Measurements from ENCODE around the gene STMP1.

STMP1 gene

DNA sequence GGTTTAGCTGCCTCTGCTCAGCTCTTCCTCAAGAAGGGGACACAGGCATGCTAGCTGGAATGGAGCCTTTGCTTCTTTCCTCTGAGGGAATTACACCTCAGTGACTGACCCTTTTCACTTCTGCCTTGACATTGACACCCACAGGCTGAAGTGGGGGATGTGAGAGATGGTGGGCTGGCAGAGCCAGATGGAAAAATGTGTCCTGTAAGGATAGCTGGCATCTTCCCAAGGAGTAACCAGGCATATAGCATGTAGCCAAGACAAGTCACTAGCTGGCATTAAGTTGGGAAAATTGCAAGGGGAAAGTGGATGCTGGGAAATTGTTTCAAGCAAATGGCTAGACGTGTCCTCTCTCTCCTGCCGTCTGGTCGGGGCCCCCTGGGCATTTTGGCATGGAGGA lies 19.9 kb downstream of the STMP1 start:
- Histone ChIP-seq H2BK15ac (replicated peaks; ENCODE audit: low read depth) (no peak overlapping the region), H3K27me3 (ENCODE audit: insufficient read depth, low read length, poor library complexity) (no peaks in the 10 kb centered on the region), H3K18ac (ENCODE audit: low read length) (no peak overlapping the region), H3K4me1 (ENCODE audit: control insufficient read depth, low read depth, low read length) (peaks cover 14% of the 10 kb centered on the region), H3K4me2 (ENCODE audit: low read length) (no peak overlapping the region), H2BK5ac (ENCODE audit: low read length) (no peak overlapping the region), H3K79me2 (ENCODE audit: control insufficient read depth, insufficient read depth, low read length) (peaks cover 2% of the 10 kb centered on the region), H3K56ac (ENCODE audit: low read length) (no peak overlapping the region), H3K23ac (ENCODE audit: low read length) (peak overlapping the region; percentile 35), H3K4ac (ENCODE audit: low read depth, low read length) (no peak overlapping the region), H3K4me3 (ENCODE audit: low read length) (no peak overlapping the region), H2AK5ac (ENCODE audit: low read length) (no peak overlapping the region), H3K36me3 (ENCODE audit: control insufficient read depth, insufficient read depth, low read length) (no peaks in the 10 kb centered on the region), H3K79me1 (ENCODE audit: low read length) (peaks cover 8% of the 10 kb centered on the region), H3K27ac (ENCODE audit: low read depth, low read length) (no peak overlapping the region), H3K9ac (ENCODE audit: low read length) (no peak overlapping the region), H4K8ac (ENCODE audit: low read depth, low read length) (no peak overlapping the region), H4K5ac (ENCODE audit: low read length) (no peak overlapping the region), H2BK120ac (ENCODE audit: low read depth, low read length) (no peak overlapping the region)
- no peak for DNase-seq
- WGBS (ENCODE audit: extremely low coverage, insufficient coverage, low lambda C conversion rate) = no CpG with 5 or more reads among the region's 3 CpGs

DNA sequence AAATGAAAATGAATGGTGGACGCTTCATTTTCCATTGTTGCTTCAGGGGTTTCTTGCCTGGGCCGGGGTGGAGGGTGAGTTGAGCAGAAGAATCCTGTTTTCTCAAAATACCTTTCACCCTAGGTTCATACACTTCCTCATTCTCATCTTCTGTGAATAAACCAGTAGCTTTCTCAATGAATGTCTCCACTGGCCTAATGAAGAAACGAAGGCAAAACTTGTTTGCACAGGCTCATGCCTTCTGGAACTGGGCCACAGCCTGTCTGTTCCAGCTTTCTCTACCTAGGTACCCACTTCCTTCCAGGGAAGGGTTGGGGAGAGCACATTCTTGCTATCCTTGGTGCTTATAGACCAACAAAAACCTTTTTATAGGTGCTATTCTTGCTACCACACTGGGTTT lies 21.3 kb downstream of the STMP1 start:
- Histone ChIP-seq H2AK5ac (ENCODE audit: low read length) (no peak overlapping the region), H2BK15ac (replicated peaks; ENCODE audit: low read depth) (no peak overlapping the region), H3K4me1 (ENCODE audit: control insufficient read depth, low read depth, low read length) (peaks cover 14% of the 10 kb centered on the region), H4K8ac (ENCODE audit: low read depth, low read length) (no peak overlapping the region), H3K4me2 (ENCODE audit: low read length) (no peak overlapping the region), H3K4ac (ENCODE audit: low read depth, low read length) (no peak overlapping the region), H3K9ac (ENCODE audit: low read length) (no peak overlapping the region), H3K23ac (ENCODE audit: low read length) (no peak overlapping the region), H3K4me3 (ENCODE audit: low read length) (no peak overlapping the region), H2BK120ac (ENCODE audit: low read depth, low read length) (no peak overlapping the region), H3K27me3 (ENCODE audit: insufficient read depth, low read length, poor library complexity) (no peaks in the 10 kb centered on the region), H3K27ac (ENCODE audit: low read depth, low read length) (no peak overlapping the region), H3K56ac (ENCODE audit: low read length) (peak overlapping the region; percentile 39), H3K79me1 (ENCODE audit: low read length) (peaks cover 8% of the 10 kb centered on the region), H2BK5ac (ENCODE audit: low read length) (no peak overlapping the region), H3K79me2 (ENCODE audit: control insufficient read depth, insufficient read depth, low read length) (no peaks in the 10 kb centered on the region), H4K5ac (ENCODE audit: low read length) (no peak overlapping the region), H3K36me3 (ENCODE audit: control insufficient read depth, insufficient read depth, low read length) (no peaks in the 10 kb centered on the region), H3K18ac (ENCODE audit: low read length) (no peak overlapping the region)
- WGBS (ENCODE audit: extremely low coverage, insufficient coverage, low lambda C conversion rate) = no CpG with 5 or more reads among the region's 3 CpGs
- no peak for DNase-seq

DNA sequence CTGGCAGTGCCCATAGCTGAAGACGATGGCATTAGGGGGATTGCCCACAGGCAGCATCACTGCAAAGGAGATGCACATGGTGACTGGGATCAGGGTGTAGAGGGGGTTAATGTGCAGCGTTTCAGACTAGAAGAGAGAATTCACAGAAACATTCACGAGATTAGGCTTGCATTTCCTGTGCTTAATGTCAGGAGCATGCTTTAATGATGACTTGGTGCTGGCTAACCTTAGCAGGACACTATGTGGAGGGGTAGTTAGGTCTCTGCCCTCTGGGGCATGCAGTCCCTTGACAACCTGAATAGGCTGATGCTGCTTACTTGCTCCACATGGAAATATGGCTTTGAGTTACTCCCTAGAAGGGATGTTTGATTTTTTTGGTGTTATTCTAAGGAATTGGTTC lies 21.8 kb downstream of the STMP1 start:
- peaks cover 14% of the 10 kb centered on the region for H3K4me1 ChIP-seq (ENCODE audit: control insufficient read depth, low read depth, low read length)
- no peak overlapping the region for H2BK5ac ChIP-seq (ENCODE audit: low read length)
- H3K27ac ChIP-seq (ENCODE audit: low read depth, low read length) = no peak overlapping the region
- H3K27me3 ChIP-seq (ENCODE audit: insufficient read depth, low read length, poor library complexity) = no peaks in the 10 kb centered on the region
- no peak overlapping the region for H3K9ac ChIP-seq (ENCODE audit: low read length)
- DNase-seq = peak; percentile 89
- H2BK15ac ChIP-seq (replicated peaks; ENCODE audit: low read depth) = no peak overlapping the region
- no peak overlapping the region for H3K23ac ChIP-seq (ENCODE audit: low read length)
- H4K8ac ChIP-seq (ENCODE audit: low read depth, low read length) = no peak overlapping the region
- peaks cover 8% of the 10 kb centered on the region for H3K79me1 ChIP-seq (ENCODE audit: low read length)
- H3K79me2 ChIP-seq (ENCODE audit: control insufficient read depth, insufficient read depth, low read length) = no peaks in the 10 kb centered on the region
- H3K4ac ChIP-seq (ENCODE audit: low read depth, low read length) = no peak overlapping the region
- H3K56ac ChIP-seq (ENCODE audit: low read length) = peak overlapping the region; percentile 39
- no peak overlapping the region for H3K18ac ChIP-seq (ENCODE audit: low read length)
- no peaks in the 10 kb centered on the region for H3K36me3 ChIP-seq (ENCODE audit: control insufficient read depth, insufficient read depth, low read length)
- H3K4me2 ChIP-seq (ENCODE audit: low read length) = no peak overlapping the region
- no peak overlapping the region for H3K4me3 ChIP-seq (ENCODE audit: low read length)
- no peak overlapping the region for H2AK5ac ChIP-seq (ENCODE audit: low read length)
- no CpG with 5 or more reads among the region's 3 CpGs for WGBS (ENCODE audit: extremely low coverage, insufficient coverage, low lambda C conversion rate)
- H4K5ac ChIP-seq (ENCODE audit: low read length) = no peak overlapping the region
- no peak overlapping the region for H2BK120ac ChIP-seq (ENCODE audit: low read depth, low read length)

DNA sequence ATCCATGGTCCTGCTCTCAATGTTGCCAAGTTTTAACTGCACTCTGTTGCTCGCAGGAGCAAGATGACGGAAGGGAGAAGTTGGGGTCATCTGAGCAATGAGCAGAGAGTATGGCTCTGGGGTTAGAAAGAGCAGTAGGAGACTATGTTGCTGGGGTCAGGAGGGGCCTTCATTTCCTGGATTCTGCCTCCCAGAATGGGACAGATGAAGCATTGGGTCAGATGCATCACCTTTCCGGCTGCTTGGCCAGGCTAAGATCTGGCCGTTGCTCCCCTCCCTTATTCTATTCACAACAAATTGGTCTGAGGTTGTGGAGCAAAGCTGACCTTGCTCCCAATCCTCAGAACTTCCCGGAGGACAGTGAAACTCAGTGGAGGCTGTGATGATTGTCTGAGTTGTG lies 22.4 kb downstream of the STMP1 start:
- peaks cover 14% of the 10 kb centered on the region for H3K4me1 ChIP-seq (ENCODE audit: control insufficient read depth, low read depth, low read length)
- H2BK5ac ChIP-seq (ENCODE audit: low read length) = peak overlapping the region; percentile 45

DNA sequence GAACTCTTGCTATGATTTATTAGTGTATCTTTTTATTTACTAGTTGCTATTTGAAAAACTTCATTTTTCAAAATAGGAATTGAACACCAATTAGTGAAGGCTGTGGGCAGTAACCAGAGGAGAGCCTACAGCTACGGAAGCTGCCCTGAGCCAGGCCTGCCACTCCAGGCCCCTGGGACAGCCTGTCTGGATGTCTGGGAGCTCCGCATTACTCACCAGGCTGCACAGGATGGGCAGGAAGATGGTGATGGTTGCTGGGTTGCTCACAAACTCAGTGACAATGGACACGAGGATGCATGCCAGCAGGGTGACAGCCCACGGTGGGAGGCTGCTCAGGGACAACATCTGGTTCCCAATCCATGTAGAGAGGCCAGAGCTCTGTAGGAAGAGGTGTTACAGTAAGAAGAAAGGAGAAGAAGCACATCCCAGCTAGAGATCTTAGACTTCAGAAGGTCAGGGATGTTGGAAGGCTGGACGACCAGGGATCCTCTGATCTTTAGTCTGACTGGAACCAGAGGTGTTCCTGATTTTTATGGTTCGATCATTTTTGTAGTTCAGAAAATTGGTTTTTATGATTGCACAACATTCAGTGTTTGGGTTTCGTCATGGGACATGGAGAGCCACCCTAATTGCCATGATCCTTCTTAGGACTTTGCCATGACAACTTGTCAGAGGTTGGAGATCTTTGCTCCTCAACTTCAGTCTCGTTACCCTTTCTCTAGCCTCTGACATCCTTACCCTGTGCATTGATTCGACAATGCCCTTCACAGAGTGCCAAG lies 23.2 kb downstream of the STMP1 start:
- Histone ChIP-seq H3K18ac (ENCODE audit: low read length) (no peak overlapping the region), H3K9ac (ENCODE audit: low read length) (no peak overlapping the region)

More for the DNA sequence above, 22.4 kb downstream of the STMP1 start:
- no peak overlapping the region for H2BK15ac ChIP-seq (replicated peaks; ENCODE audit: low read depth)
- no peak overlapping the region for H3K4me2 ChIP-seq (ENCODE audit: low read length)
- H2BK120ac ChIP-seq (ENCODE audit: low read depth, low read length) = no peak overlapping the region
- H3K79me1 ChIP-seq (ENCODE audit: low read length) = peaks cover 8% of the 10 kb centered on the region
- DNase-seq = no peak
- H3K36me3 ChIP-seq (ENCODE audit: control insufficient read depth, insufficient read depth, low read length) = no peaks in the 10 kb centered on the region
- no peaks in the 10 kb centered on the region for H3K27me3 ChIP-seq (ENCODE audit: insufficient read depth, low read length, poor library complexity)
- peak overlapping the region; percentile 32 for H3K9ac ChIP-seq (ENCODE audit: low read length)
- peak overlapping the region; percentile 20 for H3K4ac ChIP-seq (ENCODE audit: low read depth, low read length)
- no peak overlapping the region for H2AK5ac ChIP-seq (ENCODE audit: low read length)
- no peaks in the 10 kb centered on the region for H3K79me2 ChIP-seq (ENCODE audit: control insufficient read depth, insufficient read depth, low read length)
- H3K27ac ChIP-seq (ENCODE audit: low read depth, low read length) = peak overlapping the region; percentile 15
- no peak overlapping the region for H3K4me3 ChIP-seq (ENCODE audit: low read length)
- H3K56ac ChIP-seq (ENCODE audit: low read length) = peak overlapping the region; percentile 50
- H3K23ac ChIP-seq (ENCODE audit: low read length) = peak overlapping the region; percentile 35
- no CpG with 5 or more reads among the region's 5 CpGs for WGBS (ENCODE audit: extremely low coverage, insufficient coverage, low lambda C conversion rate)
- no peak overlapping the region for H4K8ac ChIP-seq (ENCODE audit: low read depth, low read length)
- H3K18ac ChIP-seq (ENCODE audit: low read length) = peak overlapping the region; percentile 25
- no peak overlapping the region for H4K5ac ChIP-seq (ENCODE audit: low read length)

DNA sequence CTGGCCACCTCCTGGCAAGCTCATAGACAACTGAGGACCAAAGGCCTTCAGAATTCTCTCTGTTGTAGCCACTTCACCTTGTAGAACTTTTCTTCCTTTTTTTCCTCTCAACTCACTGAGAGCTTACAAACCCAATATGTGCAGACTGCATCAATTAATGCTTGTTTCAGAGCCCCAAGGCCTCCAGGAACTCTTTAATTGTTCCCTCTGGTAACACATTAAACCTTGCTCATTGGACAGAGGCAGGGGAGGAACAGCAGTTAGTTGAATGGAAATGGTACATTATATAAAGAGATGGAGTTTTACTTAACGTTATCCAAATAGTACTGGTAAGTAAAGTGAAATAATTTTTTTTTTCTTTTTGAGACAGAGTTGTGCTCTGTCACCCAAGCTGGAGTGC lies 25.2 kb downstream of the STMP1 start:
- Histone ChIP-seq H2BK5ac (ENCODE audit: low read length) (no peak overlapping the region), H3K4me2 (ENCODE audit: low read length) (no peak overlapping the region), H2BK120ac (ENCODE audit: low read depth, low read length) (no peak overlapping the region), H4K8ac (ENCODE audit: low read depth, low read length) (no peak overlapping the region), H3K9ac (ENCODE audit: low read length) (no peak overlapping the region), H3K27ac (ENCODE audit: low read depth, low read length) (no peak overlapping the region), H4K5ac (ENCODE audit: low read length) (no peak overlapping the region), H3K18ac (ENCODE audit: low read length) (no peak overlapping the region), H3K23ac (ENCODE audit: low read length) (no peak overlapping the region), H2BK15ac (replicated peaks; ENCODE audit: low read depth) (no peak overlapping the region), H3K79me1 (ENCODE audit: low read length) (peaks cover 3% of the 10 kb centered on the region), H2AK5ac (ENCODE audit: low read length) (no peak overlapping the region), H3K56ac (ENCODE audit: low read length) (no peak overlapping the region), H3K79me2 (ENCODE audit: control insufficient read depth, insufficient read depth, low read length) (no peaks in the 10 kb centered on the region), H3K27me3 (ENCODE audit: insufficient read depth, low read length, poor library complexity) (no peaks in the 10 kb centered on the region), H3K4me1 (ENCODE audit: control insufficient read depth, low read depth, low read length) (peaks cover 14% of the 10 kb centered on the region), H3K4ac (ENCODE audit: low read depth, low read length) (no peak overlapping the region), H3K4me3 (ENCODE audit: low read length) (no peak overlapping the region), H3K36me3 (ENCODE audit: control insufficient read depth, insufficient read depth, low read length) (no peaks in the 10 kb centered on the region)
- no peak for DNase-seq
- WGBS (ENCODE audit: extremely low coverage, insufficient coverage, low lambda C conversion rate) = no CpG with 5 or more reads among the region's 1 CpG

More for the DNA sequence above, 23.2 kb downstream of the STMP1 start:
- Histone ChIP-seq H4K8ac (ENCODE audit: low read depth, low read length) (no peak overlapping the region), H3K4me1 (ENCODE audit: control insufficient read depth, low read depth, low read length) (peaks cover 14% of the 10 kb centered on the region), H2BK15ac (replicated peaks; ENCODE audit: low read depth) (no peak overlapping the region), H3K79me2 (ENCODE audit: control insufficient read depth, insufficient read depth, low read length) (no peaks in the 10 kb centered on the region), H3K36me3 (ENCODE audit: control insufficient read depth, insufficient read depth, low read length) (no peaks in the 10 kb centered on the region), H3K79me1 (ENCODE audit: low read length) (peaks cover 8% of the 10 kb centered on the region), H3K4me3 (ENCODE audit: low read length) (no peak overlapping the region), H3K27ac (ENCODE audit: low read depth, low read length) (no peak overlapping the region), H3K56ac (ENCODE audit: low read length) (no peak overlapping the region), H2BK5ac (ENCODE audit: low read length) (no peak overlapping the region), H2AK5ac (ENCODE audit: low read length) (no peak overlapping the region), H3K23ac (ENCODE audit: low read length) (no peak overlapping the region), H3K4me2 (ENCODE audit: low read length) (no peak overlapping the region), H4K5ac (ENCODE audit: low read length) (no peak overlapping the region), H3K4ac (ENCODE audit: low read depth, low read length) (no peak overlapping the region), H3K27me3 (ENCODE audit: insufficient read depth, low read length, poor library complexity) (no peaks in the 10 kb centered on the region), H2BK120ac (ENCODE audit: low read depth, low read length) (no peak overlapping the region)
- peak; percentile 23 for DNase-seq
- no CpG with 5 or more reads among the region's 9 CpGs for WGBS (ENCODE audit: extremely low coverage, insufficient coverage, low lambda C conversion rate)
